Cardiac muscle cell (in vitro differentiated cells and primary cell): ENCODE results near the gene ANKRD53. TPM values are rescaled to one million over a fixed set of nuclear protein-coding genes. Genes with fewer than 3 reads are reported as not detected.
"Not testable (repeated sequence)": the region's sequence is repeated elsewhere in the genome, so short reads cannot be mapped to it uniquely, and the experiment has no call there.

Experiments
- DNase-seq, 2 donors: peaks; one replicate each; pipeline versions ENCODE4 v3.0.0 to v3.0.0-alpha.2; 2010 to 2017; ENCODE audit warnings: low read depth in 1 of 2, low spot score in 1 of 2
- H3K27ac ChIP-seq: fragments of 200-600 bp; sonication (generic); 2 replicates; pipeline ENCODE4 v1.5.1; 2016
- H3K27me3 ChIP-seq: fragments of 200-600 bp; sonication (generic); 2 replicates; pipeline ENCODE4 v1.6.0; 2016; ENCODE audit warnings: control low read depth
- H3K36me3 ChIP-seq: fragments of 200-600 bp; sonication (generic); 2 replicates; pipeline ENCODE4 v1.5.1; 2016; ENCODE audit warnings: control low read depth
- H3K4me1 ChIP-seq: fragments of 200-600 bp; sonication (generic); 2 replicates; pipeline ENCODE4 v1.8.1; 2017; ENCODE audit warnings: low read depth, mild to moderate bottlenecking, mixed run types
- H3K4me3 ChIP-seq: fragments of 200-600 bp; sonication (generic); 2 replicates; pipeline ENCODE4 v1.5.1; 2016; ENCODE audit warnings: mild to moderate bottlenecking
- H3K9me3 ChIP-seq: fragments of 200-600 bp; sonication (generic); 2 replicates; pipeline ENCODE4 v1.5.1; 2017; ENCODE audit warnings: low read depth, mild to moderate bottlenecking, control low read depth
- CTCF ChIP-seq: IDR thresholded peaks from 2 replicates; pipeline ENCODE4 v1.5.1; 2012; ENCODE audit warnings: low read depth, mild to moderate bottlenecking, low read length
- polyA plus RNA-seq: library from polyadenylated mRNA; unstranded; fragments of >200 nt; fragmentation: Nextera tagmentation; extraction: Ambion mirVana; gene quantifications from 2 replicates; pipeline ENCODE4 v1.2.1, GENCODE V29; 2016
- total RNA-seq: library from RNA; depleted of rRNA; stranded (reverse); fragments of >200 nt; gene quantifications from 2 replicates; pipeline ENCODE4 v1.2.3, GENCODE V29; 2016

The ANKRD53 gene
- total and polyA plus RNA-seq, 2 experiments from 2014 or later, result 0.92 to 0.99 TPM

- no peak overlapping the region for H3K4me3 ChIP-seq
- no peaks in the 10 kb centered on the region for H3K4me1 ChIP-seq
- H3K9me3 ChIP-seq, result no peaks in the 10 kb centered on the region
- H3K36me3 ChIP-seq, result no peaks in the 10 kb centered on the region
- peaks cover 10% of the 10 kb centered on the region for H3K27me3 ChIP-seq
- TF ChIP-seq CTCF, result no peak
- no peak for DNase-seq
- H3K27ac ChIP-seq, result no peak overlapping the region
These were observed 29.9 kb downstream of the ANKRD53 start for GRCh38 chr2:71008342-71008741.

- H3K27me3 ChIP-seq, result peaks cover 10% of the 10 kb centered on the region
- not testable (repeated sequence) for H3K27ac ChIP-seq, DNase-seq, H3K4me3 ChIP-seq, H3K4me1 ChIP-seq, H3K36me3 ChIP-seq, H3K9me3 ChIP-seq
These were observed 33.4 kb downstream of the ANKRD53 start for GRCh38 chr2:71011786-71012185.

GRCh38 chr2:71018625-71019024 is 40.2 kb downstream of the ANKRD53 start:
- no peak overlapping the region for H3K4me3 ChIP-seq
- H3K27me3 ChIP-seq, result no peaks in the 10 kb centered on the region
- H3K9me3 ChIP-seq, result no peaks in the 10 kb centered on the region
- no peaks in the 10 kb centered on the region for H3K36me3 ChIP-seq
- no peak for TF ChIP-seq CTCF
- DNase-seq, result no peak
- no peak overlapping the region for H3K27ac ChIP-seq
- H3K4me1 ChIP-seq, result no peaks in the 10 kb centered on the region

- not testable (repeated sequence) for H3K4me3 ChIP-seq, H3K27me3 ChIP-seq, DNase-seq, H3K36me3 ChIP-seq, H3K27ac ChIP-seq, H3K4me1 ChIP-seq, H3K9me3 ChIP-seq
These were observed 41.6 kb downstream of the ANKRD53 start for GRCh38 chr2:71019989-71020388.

- H3K27ac ChIP-seq, H3K4me1 ChIP-seq, H3K4me3 ChIP-seq, H3K9me3 ChIP-seq, H3K36me3 ChIP-seq, DNase-seq: not testable (repeated sequence)
- H3K27me3 ChIP-seq, result peaks cover 11% of the 10 kb centered on the region
These were observed 43.0 kb downstream of the ANKRD53 start for GRCh38 chr2:71021394-71021793.

- not testable (repeated sequence) for H3K9me3 ChIP-seq, DNase-seq, H3K27ac ChIP-seq
These were observed 45.3 kb downstream of the ANKRD53 start for GRCh38 chr2:71023553-71024243.

More at GRCh38 chr2:71023553-71024243, 45.3 kb downstream of the ANKRD53 start:
- not testable (repeated sequence) for H3K4me3 ChIP-seq, H3K4me1 ChIP-seq, H3K36me3 ChIP-seq
- peaks cover 15% of the 10 kb centered on the region for H3K27me3 ChIP-seq

Other genes with a start within 250 kb of the ANKRD53 start
- 16.0 and 40.0 TPM in 2 replicates for gene ADD2, start 210.4 kb upstream of the ANKRD53 start, total RNA-seq
- gene ADD2, start 210.4 kb upstream of the ANKRD53 start, polyA plus RNA-seq, result 4.7 and 18.5 TPM in 2 replicates
- not detected in 2 replicates for gene FIGLA, start 188.0 kb upstream of the ANKRD53 start, total RNA-seq
- not detected in 2 replicates for gene FIGLA, start 188.0 kb upstream of the ANKRD53 start, polyA plus RNA-seq
- not detected in 2 replicates for gene CLEC4F, start 158.0 kb upstream of the ANKRD53 start, total RNA-seq
- gene CLEC4F, start 158.0 kb upstream of the ANKRD53 start, polyA plus RNA-seq, result not detected in 2 replicates
- gene CD207, start 142.8 kb upstream of the ANKRD53 start, total RNA-seq, result not detected in 2 replicates
- not detected in 2 replicates for gene CD207, start 142.8 kb upstream of the ANKRD53 start, polyA plus RNA-seq
- 0.21 TPM in 1 of 2 replicates, not detected in the other for gene VAX2, start 78.1 kb upstream of the ANKRD53 start, total RNA-seq
- gene VAX2, start 78.1 kb upstream of the ANKRD53 start, polyA plus RNA-seq, result 0.30 TPM in 1 of 2 replicates, not detected in the other
- gene ATP6V1B1, start 42.7 kb upstream of the ANKRD53 start, total RNA-seq, result 0.81 and 3.0 TPM in 2 replicates
- 1.00 TPM in 1 of 2 replicates, not detected in the other for gene ATP6V1B1, start 42.7 kb upstream of the ANKRD53 start, polyA plus RNA-seq
- gene TEX261, start 16.2 kb downstream of the ANKRD53 start, total RNA-seq, result 13.9 and 19.8 TPM in 2 replicates
- gene TEX261, start 16.2 kb downstream of the ANKRD53 start, polyA plus RNA-seq, result 22.3 and 31.5 TPM in 2 replicates
- gene NAGK, start 90.0 kb downstream of the ANKRD53 start, total RNA-seq, result 49.3 and 57.4 TPM in 2 replicates
- gene NAGK, start 90.0 kb downstream of the ANKRD53 start, polyA plus RNA-seq, result 75.9 and 129 TPM in 2 replicates
- gene MCEE, start 151.6 kb downstream of the ANKRD53 start, total RNA-seq, result 32.7 and 32.8 TPM in 2 replicates
- 51.1 and 57.5 TPM in 2 replicates for gene MCEE, start 151.6 kb downstream of the ANKRD53 start, polyA plus RNA-seq
- gene MPHOSPH10, start 152.0 kb downstream of the ANKRD53 start, total RNA-seq, result 20.8 and 33.1 TPM in 2 replicates
- gene MPHOSPH10, start 152.0 kb downstream of the ANKRD53 start, polyA plus RNA-seq, result 32.7 and 37.7 TPM in 2 replicates
- 13.0 and 15.1 TPM in 2 replicates for gene PAIP2B, start 248.5 kb downstream of the ANKRD53 start, total RNA-seq
- gene PAIP2B, start 248.5 kb downstream of the ANKRD53 start, polyA plus RNA-seq, result 8.0 and 9.7 TPM in 2 replicates